Stimulated activated naive B cell treated with anti-CD40 and anti-IgM and Interleukin-4, amounts not matched to agents 10 μg/mL and 1 μg/mL and 100 μg/mL, for 72 hours (primary cell): Measurements from ENCODE around the gene NSDHL.
A peak's percentile ranks its signal among the peaks of the same experiment; 100 is the strongest.

Experiments
- ATAC-seq, 2 donors: fragments of 150-1000 bp; cut with Tn5 transposase; replicated peaks; 2 replicates each; pipeline ENCODE4 v1.10.0; 2021; ENCODE audit warnings: moderate library complexity in 1 of 2
- DNase-seq: peaks from one replicate; pipeline ENCODE4 v3.0.0; 2021
- H3K27ac Mint-ChIP-seq: one replicate; pipeline ENCODE4 v1.8.0; 2022; ENCODE audit warnings: mild to moderate bottlenecking, mixed read lengths
- H3K27me3 Mint-ChIP-seq, 2 donors: one replicate each; pipeline ENCODE4 v1.8.0; 2022; ENCODE audit warnings: mixed read lengths in 2 of 2
- H3K36me3 Mint-ChIP-seq, 2 donors: one replicate each; pipeline ENCODE4 v1.8.0; 2022; ENCODE audit warnings: mixed read lengths in 2 of 2, mild to moderate bottlenecking in 1 of 2
- H3K4me1 Mint-ChIP-seq, 2 donors: one replicate each; pipeline ENCODE4 v1.8.0; 2022; ENCODE audit warnings: mixed read lengths in 2 of 2, mild to moderate bottlenecking in 1 of 2
- H3K4me3 Mint-ChIP-seq, 2 donors: one replicate each; pipeline ENCODE4 v1.8.0; 2022; ENCODE audit warnings: mild to moderate bottlenecking in 2 of 2, mixed read lengths in 2 of 2, moderate library complexity in 1 of 2
- H3K9me3 Mint-ChIP-seq, 2 donors: one replicate each; pipeline ENCODE4 v1.8.0; 2022; ENCODE audit warnings: mixed read lengths in 2 of 2, mild to moderate bottlenecking in 1 of 2

Gene NSDHL

GRCh38 chrX:152865232-152865920, 34.5 kb downstream of the NSDHL start:
- Mint-ChIP-seq H3K9me3 (no peaks in the 10 kb centered on the region), H3K27ac (no peak overlapping the region), H3K4me1 (no peaks in the 10 kb centered on the region), H3K36me3 (peaks cover 26 to 37% of the 10 kb centered on the region in 2 donors), H3K4me3 (no peak overlapping the region), H3K27me3 (no peaks in the 10 kb centered on the region)
- DNase-seq (no peak), ATAC-seq (no peak)

- no peak overlapping the region for H3K27ac Mint-ChIP-seq
- no peaks in the 10 kb centered on the region for H3K27me3 Mint-ChIP-seq
- H3K9me3 Mint-ChIP-seq: peaks cover 1 to 3% of the 10 kb centered on the region in 2 donors
- peaks cover 30 to 45% of the 10 kb centered on the region in 2 donors for H3K36me3 Mint-ChIP-seq
- DNase-seq (no peak), ATAC-seq (no peak)
- H3K4me1 Mint-ChIP-seq: peaks cover 0 to 3% of the 10 kb centered on the region in 2 donors
- H3K4me3 Mint-ChIP-seq: no peak overlapping the region
Observed at GRCh38 chrX:152866386-152866785, 35.5 kb downstream of the NSDHL start.

- no peak overlapping the region for H3K4me3 Mint-ChIP-seq
- DNase-seq (no peak), ATAC-seq (no peak)
- H3K27me3 Mint-ChIP-seq: peaks cover 0 to 3% of the 10 kb centered on the region in 2 donors
- peaks cover 1 to 17% of the 10 kb centered on the region in 2 donors for H3K9me3 Mint-ChIP-seq
- no peak overlapping the region for H3K27ac Mint-ChIP-seq
- H3K36me3 Mint-ChIP-seq: peaks cover 39 to 50% of the 10 kb centered on the region in 2 donors
- peaks cover 11 to 12% of the 10 kb centered on the region in 2 donors for H3K4me1 Mint-ChIP-seq
Observed at GRCh38 chrX:152869972-152870371, 39.1 kb downstream of the NSDHL start.

- Mint-ChIP-seq H3K9me3 (peaks cover 1 to 17% of the 10 kb centered on the region in 2 donors), H3K4me3 (no peak overlapping the region), H3K4me1 (peaks cover 11 to 12% of the 10 kb centered on the region in 2 donors), H3K36me3 (peaks cover 39 to 44% of the 10 kb centered on the region in 2 donors), H3K27me3 (peaks cover 0 to 8% of the 10 kb centered on the region in 2 donors), H3K27ac (no peak overlapping the region)
- ATAC-seq: no peak
- no peak for DNase-seq
Observed at GRCh38 chrX:152871260-152871659, 40.4 kb downstream of the NSDHL start.

GRCh38 chrX:152872522-152872921, 41.7 kb downstream of the NSDHL start:
- peak overlapping the region; percentile 87 for H3K27ac Mint-ChIP-seq
- ATAC-seq (no peak), DNase-seq (no peak)
- peaks cover 11 to 12% of the 10 kb centered on the region in 2 donors for H3K4me1 Mint-ChIP-seq
- H3K36me3 Mint-ChIP-seq: peaks cover 35 to 40% of the 10 kb centered on the region in 2 donors
- peaks cover 0 to 8% of the 10 kb centered on the region in 2 donors for H3K27me3 Mint-ChIP-seq
- peaks cover 1 to 17% of the 10 kb centered on the region in 2 donors for H3K9me3 Mint-ChIP-seq
- peak overlapping the region in 1 of 2 donors; percentile 65 for H3K4me3 Mint-ChIP-seq

- DNase-seq (no peak), ATAC-seq (no peak)
- Mint-ChIP-seq H3K9me3 (peaks cover 1 to 17% of the 10 kb centered on the region in 2 donors), H3K27me3 (peaks cover 0 to 8% of the 10 kb centered on the region in 2 donors), H3K27ac (no peak overlapping the region), H3K4me3 (no peak overlapping the region), H3K36me3 (peaks cover 35 to 40% of the 10 kb centered on the region in 2 donors), H3K4me1 (peaks cover 11 to 12% of the 10 kb centered on the region in 2 donors)
Observed at GRCh38 chrX:152873361-152873760, 42.5 kb downstream of the NSDHL start.

- Mint-ChIP-seq H3K27me3 (peaks cover 0 to 8% of the 10 kb centered on the region in 2 donors), H3K27ac (no peak overlapping the region), H3K9me3 (peaks cover 0 to 6% of the 10 kb centered on the region in 2 donors), H3K36me3 (peaks cover 5 to 7% of the 10 kb centered on the region in 2 donors), H3K4me1 (peaks cover 1 to 5% of the 10 kb centered on the region in 2 donors), H3K4me3 (no peak overlapping the region)
- DNase-seq: no peak
- ATAC-seq: no peak
Observed at GRCh38 chrX:152876931-152877840, 46.3 kb downstream of the NSDHL start.

GRCh38 chrX:152878976-152879755, 48.3 kb downstream of the NSDHL start:
- DNase-seq (no peak), ATAC-seq (no peak)
- no peaks in the 10 kb centered on the region for H3K36me3 Mint-ChIP-seq
- no peak overlapping the region for H3K27ac Mint-ChIP-seq
- H3K4me3 Mint-ChIP-seq: no peak overlapping the region
- H3K4me1 Mint-ChIP-seq: no peaks in the 10 kb centered on the region
- H3K27me3 Mint-ChIP-seq: peaks cover under 1 to 8% of the 10 kb centered on the region in 2 donors
- no peaks in the 10 kb centered on the region for H3K9me3 Mint-ChIP-seq

- H3K4me3 Mint-ChIP-seq: no peak overlapping the region
- no peak for ATAC-seq
- no peaks in the 10 kb centered on the region for H3K4me1 Mint-ChIP-seq
- H3K36me3 Mint-ChIP-seq: no peaks in the 10 kb centered on the region
- H3K9me3 Mint-ChIP-seq: no peaks in the 10 kb centered on the region
- H3K27me3 Mint-ChIP-seq: peaks cover 0 to 10% of the 10 kb centered on the region in 2 donors
- no peak overlapping the region for H3K27ac Mint-ChIP-seq
- DNase-seq: no peak
Observed at GRCh38 chrX:152881289-152881688, 50.4 kb downstream of the NSDHL start.

GRCh38 chrX:152884171-152884570, 53.3 kb downstream of the NSDHL start:
- Mint-ChIP-seq H3K27me3 (peaks cover 0 to 16% of the 10 kb centered on the region in 2 donors), H3K4me1 (no peaks in the 10 kb centered on the region), H3K9me3 (no peaks in the 10 kb centered on the region), H3K4me3 (no peak overlapping the region), H3K27ac (no peak overlapping the region), H3K36me3 (no peaks in the 10 kb centered on the region)
- no peak for DNase-seq
- ATAC-seq: no peak

GRCh38 chrX:152886716-152887115, 55.9 kb downstream of the NSDHL start:
- H3K36me3 Mint-ChIP-seq: no peaks in the 10 kb centered on the region
- DNase-seq: no peak
- H3K27ac Mint-ChIP-seq: no peak overlapping the region
- no peaks in the 10 kb centered on the region for H3K9me3 Mint-ChIP-seq
- H3K4me1 Mint-ChIP-seq: no peaks in the 10 kb centered on the region
- no peak overlapping the region for H3K4me3 Mint-ChIP-seq
- H3K27me3 Mint-ChIP-seq: peaks cover 20 to 40% of the 10 kb centered on the region in 2 donors
- ATAC-seq: no peak

- no peaks in the 10 kb centered on the region for H3K36me3 Mint-ChIP-seq
- no peaks in the 10 kb centered on the region for H3K9me3 Mint-ChIP-seq
- no peak overlapping the region for H3K27ac Mint-ChIP-seq
- no peak for DNase-seq
- ATAC-seq: no peak
- no peaks in the 10 kb centered on the region for H3K4me1 Mint-ChIP-seq
- H3K4me3 Mint-ChIP-seq: no peak overlapping the region
- peaks cover 39 to 43% of the 10 kb centered on the region in 2 donors for H3K27me3 Mint-ChIP-seq
Observed at GRCh38 chrX:152892499-152892898, 61.6 kb downstream of the NSDHL start.

GRCh38 chrX:152892999-152893891, 62.4 kb downstream of the NSDHL start:
- no peaks in the 10 kb centered on the region for H3K36me3 Mint-ChIP-seq
- H3K4me3 Mint-ChIP-seq: no peak overlapping the region
- ATAC-seq: no peak
- H3K9me3 Mint-ChIP-seq: no peaks in the 10 kb centered on the region
- DNase-seq: no peak
- peaks cover 39 to 41% of the 10 kb centered on the region in 2 donors for H3K27me3 Mint-ChIP-seq
- no peaks in the 10 kb centered on the region for H3K4me1 Mint-ChIP-seq
- no peak overlapping the region for H3K27ac Mint-ChIP-seq
